ENCODE results near the gene ASIC1.

The ASIC1 gene

GRCh38 chr12:50041062-50041860, 16.1 kb upstream of the ASIC1 start:
- DNase-seq (ENCODE audit: low read depth, low spot score), result no peak

DNA sequence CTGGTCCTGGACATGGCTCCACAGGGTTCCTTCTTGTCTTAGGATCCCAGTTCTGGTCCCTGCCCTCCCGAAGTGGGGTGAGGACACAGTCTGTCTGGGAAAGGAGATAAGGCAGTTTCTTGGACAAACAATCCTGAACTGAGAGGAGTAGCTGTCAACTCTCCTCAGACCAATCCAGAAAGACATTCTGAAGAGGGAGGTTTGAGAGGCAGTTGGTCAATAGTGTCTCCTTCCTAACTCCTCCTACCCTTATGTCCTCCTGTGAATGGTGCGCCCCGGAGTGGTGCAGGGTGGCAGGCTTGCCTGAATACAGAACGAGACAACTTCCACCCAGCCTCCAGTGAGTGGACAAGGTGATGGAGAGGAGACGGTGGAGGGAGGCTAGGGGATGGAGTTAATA, 15.4 kb upstream of the ASIC1 start:
- no peak for DNase-seq (ENCODE audit: low read depth, low spot score)

DNA sequence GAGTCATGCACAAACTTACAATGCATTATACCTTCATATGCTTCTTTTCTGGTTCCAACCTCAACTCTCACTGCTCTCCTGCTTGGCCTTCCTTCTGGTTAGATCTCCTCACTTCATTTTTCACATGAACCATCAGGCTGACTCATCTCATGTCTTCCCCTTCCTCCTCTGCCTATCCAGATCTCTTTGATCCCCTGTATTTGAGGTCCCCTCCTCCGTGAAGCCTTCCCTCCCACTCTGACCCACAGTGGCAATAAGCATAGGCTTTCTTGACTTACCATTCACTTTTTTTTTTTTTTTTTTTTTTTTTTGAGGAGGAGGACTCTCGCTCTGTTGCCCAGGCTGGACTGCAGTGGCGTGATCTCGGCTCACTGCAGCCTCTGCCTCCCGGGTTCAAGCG, 14.7 kb upstream of the ASIC1 start:
- DNase-seq (ENCODE audit: low read depth, low spot score), result no peak

DNA sequence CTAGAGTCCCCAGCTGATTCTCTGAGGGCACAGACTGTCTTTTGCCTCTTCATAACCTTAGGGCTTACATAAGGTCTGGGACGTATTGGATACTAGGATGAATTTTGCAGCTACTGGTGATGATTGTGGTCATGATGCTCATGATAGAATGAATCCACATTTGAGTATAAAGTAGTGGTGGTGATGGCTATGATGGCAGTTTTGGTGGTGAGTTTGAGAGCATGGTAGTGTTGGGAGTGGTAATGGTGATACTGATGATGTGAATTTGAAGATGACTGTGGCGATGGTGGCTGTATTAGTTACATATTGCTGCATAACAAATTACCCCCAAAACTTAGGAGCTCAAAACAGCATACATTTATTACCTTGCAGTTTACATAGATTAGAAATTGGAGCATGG, 14.1 kb upstream of the ASIC1 start:
- no peak for DNase-seq (ENCODE audit: low read depth, low spot score)

- DNase-seq (ENCODE audit: low read depth, low spot score), result no peak
Observed at GRCh38 chr12:50043854-50044253, 13.5 kb upstream of the ASIC1 start.

DNA sequence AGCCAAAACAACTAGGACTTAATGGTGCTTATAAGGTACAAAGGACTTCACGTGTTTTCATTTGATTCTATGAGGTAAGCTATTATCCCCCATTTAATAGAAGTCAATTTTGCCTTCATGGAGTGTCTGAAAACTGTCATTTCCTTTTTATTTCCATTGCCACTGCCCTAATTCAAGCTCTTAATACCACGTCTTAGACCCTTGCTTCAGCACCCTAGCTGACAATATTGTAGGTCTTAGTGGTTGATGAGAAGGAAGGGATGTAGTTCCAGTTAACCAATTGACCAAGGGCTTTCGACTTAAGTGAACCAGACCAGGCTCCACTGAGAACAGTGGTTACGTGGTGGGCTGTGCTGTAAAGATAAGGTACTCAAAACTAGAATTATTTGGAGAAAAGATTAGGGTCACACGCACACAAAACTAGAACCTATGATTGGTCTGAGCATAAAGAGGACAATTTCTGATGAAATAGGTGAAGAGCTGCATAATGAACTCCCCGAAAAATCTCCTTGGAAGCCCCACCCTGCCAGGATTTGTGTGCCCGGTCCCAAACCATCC, 9.6 kb upstream of the ASIC1 start:
- DNase-seq (ENCODE audit: low read depth, low spot score), result no peak

DNA sequence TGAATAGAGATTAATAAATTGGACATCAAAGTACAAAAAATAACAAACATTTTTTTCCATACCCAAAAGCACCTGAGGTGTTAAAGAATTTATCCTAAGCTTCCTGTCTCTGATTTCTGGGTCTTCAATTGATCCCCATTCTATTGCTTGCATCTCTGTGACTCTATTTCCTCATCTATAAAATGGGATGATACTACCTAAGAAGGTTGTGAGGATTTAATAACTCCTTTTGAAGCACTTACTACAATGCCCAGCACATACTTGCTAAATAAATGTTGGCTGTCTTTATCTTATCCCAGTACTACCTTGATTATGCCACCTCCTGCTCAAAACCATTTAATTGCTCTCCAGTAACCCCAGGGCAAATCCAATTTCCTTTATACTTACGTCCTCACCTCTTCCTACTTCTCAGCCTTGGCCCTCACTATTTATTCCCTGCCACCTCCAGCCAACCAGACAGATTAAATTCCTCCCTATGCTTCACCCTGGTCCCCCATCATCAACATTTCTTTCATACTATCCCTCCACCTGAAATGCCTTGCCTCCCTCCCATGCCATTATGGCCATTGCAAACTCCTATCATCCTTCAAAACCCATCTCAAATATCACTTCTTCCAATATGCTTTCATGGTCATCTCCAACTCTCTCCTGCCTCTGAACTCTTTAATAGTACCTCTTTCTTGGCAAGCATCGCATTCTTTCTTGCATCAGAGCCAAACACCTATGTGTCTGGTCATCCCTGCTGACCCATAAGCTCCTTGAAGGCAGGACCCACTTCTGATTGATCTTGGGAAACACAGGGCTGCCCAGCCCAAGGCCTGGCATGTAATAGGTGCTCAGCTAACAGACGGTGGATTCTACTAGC, 7.9 kb upstream of the ASIC1 start:
- DNase-seq (ENCODE audit: low read depth, low spot score), result no peak

GRCh38 chr12:50050119-50050385, 7.3 kb upstream of the ASIC1 start:
- DNase-seq (ENCODE audit: low read depth, low spot score), result no peak

- DNase-seq (ENCODE audit: low read depth, low spot score), result no peak
Observed at GRCh38 chr12:50050410-50051098, 6.8 kb upstream of the ASIC1 start.

- no peak for DNase-seq (ENCODE audit: low read depth, low spot score)
Observed at GRCh38 chr12:50051101-50051806, 6.1 kb upstream of the ASIC1 start.

GRCh38 chr12:50052544-50052943, 4.9 kb upstream of the ASIC1 start:
- DNase-seq (ENCODE audit: low read depth, low spot score), result no peak

GRCh38 chr12:50052964-50053363, 4.4 kb upstream of the ASIC1 start:
- no peak for DNase-seq (ENCODE audit: low read depth, low spot score)

DNA sequence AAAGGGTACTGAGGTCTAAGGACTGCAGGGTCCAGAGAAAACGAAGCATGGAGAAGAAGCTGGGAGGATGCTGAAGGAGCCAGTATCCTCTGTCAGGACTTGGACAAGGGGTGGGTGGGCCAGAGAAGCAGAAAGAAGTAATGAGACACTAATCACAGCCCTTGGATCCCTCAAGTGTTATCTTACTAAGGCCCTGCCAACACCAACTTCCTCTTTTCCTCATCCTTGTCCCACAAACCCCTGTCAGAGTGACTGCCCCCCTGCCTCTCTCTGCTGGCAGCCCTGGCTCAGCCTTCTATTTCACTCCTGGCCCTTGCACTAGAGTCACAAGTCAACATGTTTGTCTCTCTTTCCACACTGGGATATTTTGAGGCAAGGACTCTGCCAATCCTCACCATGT, 3.8 kb upstream of the ASIC1 start:
- DNase-seq (ENCODE audit: low read depth, low spot score), result no peak

DNA sequence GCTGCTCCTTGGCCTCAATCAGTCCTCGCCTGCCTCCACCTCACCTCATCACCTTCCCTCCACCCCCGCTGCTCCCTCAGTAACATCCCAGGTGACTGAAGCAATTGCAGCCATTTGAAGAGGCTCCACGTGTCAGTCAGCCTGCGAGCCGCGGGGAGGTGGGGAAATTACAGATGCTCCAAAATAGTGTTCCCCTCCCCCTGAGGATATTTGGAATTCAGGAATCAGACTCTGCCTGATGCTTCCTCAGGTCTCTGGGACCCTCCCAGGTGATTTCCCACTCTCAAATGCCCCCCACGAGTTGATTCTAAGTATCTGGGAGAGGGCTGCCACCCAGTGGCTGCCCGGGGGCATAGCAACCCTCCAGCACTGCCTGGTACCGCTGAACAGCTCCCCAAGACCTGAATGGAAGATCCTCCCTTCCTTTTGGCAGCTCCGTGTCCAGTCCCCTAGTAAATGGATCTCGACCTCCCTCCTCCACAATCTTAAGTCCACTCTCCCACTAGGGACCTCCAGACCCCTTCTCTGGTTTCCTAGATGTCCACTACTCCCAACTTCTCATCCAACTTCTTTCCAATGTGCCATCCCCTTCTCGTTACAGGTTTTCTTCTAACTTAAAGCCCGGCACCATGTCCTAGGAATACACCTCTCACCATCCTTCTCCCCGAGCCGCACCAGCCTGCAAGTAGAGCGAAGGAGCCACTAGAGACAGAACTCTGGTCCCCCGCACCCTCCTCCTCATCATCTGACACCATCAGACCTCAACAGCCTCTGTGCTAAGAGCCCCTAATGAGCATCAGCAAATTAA, 1.4 kb upstream of the ASIC1 start:
- no peak for DNase-seq (ENCODE audit: low read depth, low spot score)

GRCh38 chr12:50056639-50056976, 788 bp upstream of the ASIC1 start:
- DNase-seq (ENCODE audit: low read depth, low spot score), result no peak

GRCh38 chr12:50057896-50058670, 687 bp downstream of the ASIC1 start:
- DNase-seq (ENCODE audit: low read depth, low spot score), result no peak

DNA sequence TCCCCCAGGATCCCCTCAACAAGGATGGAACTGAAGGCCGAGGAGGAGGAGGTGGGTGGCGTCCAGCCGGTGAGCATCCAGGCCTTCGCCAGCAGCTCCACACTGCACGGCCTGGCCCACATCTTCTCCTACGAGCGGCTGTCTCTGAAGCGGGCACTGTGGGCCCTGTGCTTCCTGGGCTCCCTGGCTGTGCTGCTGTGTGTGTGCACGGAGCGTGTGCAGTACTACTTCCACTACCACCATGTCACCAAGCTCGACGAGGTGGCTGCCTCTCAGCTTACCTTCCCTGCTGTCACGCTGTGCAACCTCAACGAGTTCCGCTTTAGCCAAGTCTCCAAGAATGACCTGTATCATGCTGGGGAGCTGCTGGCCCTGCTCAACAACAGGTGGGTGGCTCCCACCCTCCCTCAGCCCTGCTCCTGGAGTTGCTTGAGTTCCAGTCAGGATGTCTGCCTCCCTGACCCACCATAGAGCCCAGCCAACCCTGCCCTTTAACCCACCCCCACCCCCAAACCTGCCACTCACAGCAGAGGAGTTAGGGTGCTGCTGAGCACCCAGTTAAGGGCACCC, 1.4 kb downstream of the ASIC1 start:
- DNase-seq (ENCODE audit: low read depth, low spot score), result no peak

DNA sequence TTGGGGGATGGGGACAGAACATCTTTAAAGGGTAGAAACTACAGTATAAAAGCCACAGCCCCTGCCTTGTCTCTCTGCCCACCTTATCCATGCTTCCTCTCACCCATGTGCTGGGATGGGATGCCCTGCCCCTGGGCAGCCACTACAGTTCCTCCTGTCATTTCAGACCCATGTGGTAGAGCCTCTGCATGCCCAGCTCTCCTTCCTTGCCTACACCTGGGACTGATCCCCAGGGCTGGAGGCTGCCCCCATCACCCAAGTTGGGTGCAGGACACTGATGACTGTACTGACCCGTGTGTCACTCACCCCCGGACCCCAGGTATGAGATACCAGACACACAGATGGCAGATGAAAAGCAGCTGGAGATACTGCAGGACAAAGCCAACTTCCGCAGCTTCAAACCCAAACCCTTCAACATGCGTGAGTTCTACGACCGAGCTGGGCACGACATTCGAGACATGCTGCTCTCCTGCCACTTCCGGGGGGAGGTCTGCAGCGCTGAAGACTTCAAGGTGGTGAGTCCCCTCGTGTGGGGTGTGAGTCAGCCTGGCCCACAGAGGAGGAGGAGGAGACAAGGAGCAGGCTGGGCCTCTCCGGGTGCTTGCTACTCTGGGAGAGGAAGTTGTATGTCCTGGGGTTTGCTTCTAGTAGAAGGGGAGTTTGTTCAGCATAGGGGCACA, 2.2 kb downstream of the ASIC1 start:
- DNase-seq (ENCODE audit: low read depth, low spot score), result no peak

DNA sequence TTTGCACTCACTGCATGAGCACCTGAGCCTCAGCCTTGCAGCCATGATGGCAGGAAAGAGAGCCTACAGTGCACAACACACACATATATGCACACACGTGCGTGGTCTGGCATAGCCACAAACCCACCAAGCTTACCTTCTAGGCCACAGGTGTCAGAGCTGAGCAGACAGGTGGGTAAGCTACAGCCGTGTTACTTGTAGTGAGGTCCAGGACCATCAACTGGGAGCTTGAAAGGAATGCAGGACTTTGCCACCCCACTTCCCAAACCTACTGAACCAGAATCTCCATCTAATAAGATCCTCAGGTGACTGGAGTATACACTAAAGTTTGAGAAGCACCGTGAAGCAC, 2.7 kb downstream of the ASIC1 start:
- DNase-seq (ENCODE audit: low read depth, low spot score), result no peak
